Loucy (cell line): Measurements from ENCODE around the gene TEDC1.

Experiments used
- CTCF ChIP-seq: fragments of 200-600 bp; sonication (generic); conservative IDR thresholded peaks from 2 replicates; pipeline ENCODE4 v1.5.1; 2014; ENCODE audit warnings: mild to moderate bottlenecking, antibody characterized with exemption, low read length
- EZH2phosphoT487 ChIP-seq: fragments of 200-600 bp; IDR thresholded peaks from 2 replicates; pipeline ENCODE4 v1.6.1; 2018; ENCODE audit warnings: antibody characterized with exemption, mild to moderate bottlenecking, moderate library complexity, borderline replicate concordance

GRCh38 chr14:105455766-105456660, 35.0 kb upstream of the TEDC1 start:
- TF ChIP-seq CTCF (no peak), EZH2phosphoT487 (no peak)
